ENCODE data around the gene UBASH3A.

The UBASH3A gene, protein sequence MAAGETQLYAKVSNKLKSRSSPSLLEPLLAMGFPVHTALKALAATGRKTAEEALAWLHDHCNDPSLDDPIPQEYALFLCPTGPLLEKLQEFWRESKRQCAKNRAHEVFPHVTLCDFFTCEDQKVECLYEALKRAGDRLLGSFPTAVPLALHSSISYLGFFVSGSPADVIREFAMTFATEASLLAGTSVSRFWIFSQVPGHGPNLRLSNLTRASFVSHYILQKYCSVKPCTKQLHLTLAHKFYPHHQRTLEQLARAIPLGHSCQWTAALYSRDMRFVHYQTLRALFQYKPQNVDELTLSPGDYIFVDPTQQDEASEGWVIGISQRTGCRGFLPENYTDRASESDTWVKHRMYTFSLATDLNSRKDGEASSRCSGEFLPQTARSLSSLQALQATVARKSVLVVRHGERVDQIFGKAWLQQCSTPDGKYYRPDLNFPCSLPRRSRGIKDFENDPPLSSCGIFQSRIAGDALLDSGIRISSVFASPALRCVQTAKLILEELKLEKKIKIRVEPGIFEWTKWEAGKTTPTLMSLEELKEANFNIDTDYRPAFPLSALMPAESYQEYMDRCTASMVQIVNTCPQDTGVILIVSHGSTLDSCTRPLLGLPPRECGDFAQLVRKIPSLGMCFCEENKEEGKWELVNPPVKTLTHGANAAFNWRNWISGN

DNA sequence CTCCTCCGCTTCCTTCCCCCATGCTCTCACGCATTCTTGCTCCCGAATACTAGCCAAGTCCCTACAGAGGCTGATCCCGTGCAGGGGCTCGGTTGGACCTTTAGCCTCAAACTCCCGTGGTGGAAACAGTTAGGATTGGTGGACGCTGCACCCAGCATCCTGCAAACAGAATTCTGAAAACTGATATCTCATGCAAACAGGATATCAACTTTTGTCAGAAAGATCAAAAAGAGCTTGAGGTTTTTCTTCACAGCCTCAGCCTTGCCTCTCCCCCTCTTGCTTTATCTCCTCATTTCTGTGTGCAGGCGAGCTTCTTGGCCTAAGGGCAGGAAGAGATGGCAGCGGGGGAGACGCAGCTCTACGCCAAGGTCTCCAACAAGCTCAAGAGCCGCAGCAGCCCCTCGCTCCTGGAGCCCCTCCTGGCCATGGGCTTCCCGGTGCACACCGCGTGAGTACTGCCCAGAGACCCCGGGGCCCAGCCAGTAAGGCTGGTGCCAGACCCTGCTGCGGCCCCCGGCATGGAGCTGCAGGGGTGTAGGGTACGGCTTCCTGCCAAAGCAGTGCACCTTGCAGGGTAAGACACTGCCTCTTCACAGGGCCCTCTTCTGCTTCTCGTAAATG, at the start of gene UBASH3A:
Gene UBASH3A (plus strand): TSS at position 292 of the 621 bp plus-strand sequence. CDS start 44 bp downstream, at position 336.
- DNase-seq, result no peak

DNA sequence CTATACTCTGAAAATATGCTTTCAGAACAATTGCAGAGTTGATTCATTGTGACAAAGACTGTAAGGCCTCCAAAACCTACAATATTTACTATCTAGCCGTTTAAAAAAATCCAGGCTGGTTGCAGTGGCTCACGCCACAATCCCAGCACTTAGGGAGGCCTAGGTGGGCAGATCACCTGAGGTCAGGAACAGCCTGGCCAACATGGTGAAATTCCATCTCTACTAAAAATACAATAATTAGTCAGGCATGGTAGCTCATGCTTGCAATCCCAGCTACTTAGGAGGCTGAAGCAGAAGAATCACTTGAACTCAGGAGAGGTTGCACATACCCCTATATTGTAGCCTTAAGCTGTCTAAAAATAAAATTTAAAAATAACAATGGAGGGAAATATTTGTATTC, 47.7 kb upstream of the UBASH3A start:
- DNase-seq, result no peak

DNA sequence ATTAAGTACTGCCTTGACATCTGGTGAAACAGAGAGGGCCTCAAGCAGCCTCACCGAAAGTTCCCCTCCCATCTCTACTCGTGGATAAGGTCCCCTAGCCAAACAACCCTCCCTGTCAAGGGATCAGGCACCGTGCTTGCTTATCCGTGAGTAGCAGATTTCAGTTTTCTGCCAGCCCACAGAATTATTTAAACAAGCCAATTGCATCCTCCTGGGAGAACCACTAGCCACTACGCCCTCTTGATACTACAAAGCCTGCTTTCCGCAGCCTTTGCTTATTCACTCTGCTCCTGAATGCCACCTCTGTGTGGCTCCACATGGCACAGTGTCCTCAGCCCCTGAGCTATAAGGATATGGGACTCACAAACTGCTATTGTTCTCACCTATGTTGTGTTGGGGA, 47.1 kb upstream of the UBASH3A start:
- no peak for DNase-seq

DNA sequence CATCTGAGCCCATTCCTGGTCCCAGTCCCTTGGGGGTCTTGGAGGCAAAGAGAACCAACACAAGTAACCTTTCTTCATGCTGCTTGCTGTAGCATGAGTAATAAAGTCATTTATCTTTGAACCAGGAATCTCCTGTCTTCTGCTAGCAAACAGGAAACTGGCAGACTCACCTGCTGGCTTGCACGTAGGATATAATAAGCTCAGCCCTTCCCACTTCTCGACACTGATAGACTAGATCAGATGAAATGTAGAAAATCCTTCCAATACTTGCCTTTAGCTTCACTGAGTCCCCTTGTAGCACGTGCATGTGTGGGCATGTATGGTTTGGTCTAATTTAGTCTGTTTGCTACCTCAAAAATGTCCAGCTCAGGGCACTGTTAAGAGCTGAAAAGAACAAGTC, 46.4 kb upstream of the UBASH3A start:
- no peak for DNase-seq

DNA sequence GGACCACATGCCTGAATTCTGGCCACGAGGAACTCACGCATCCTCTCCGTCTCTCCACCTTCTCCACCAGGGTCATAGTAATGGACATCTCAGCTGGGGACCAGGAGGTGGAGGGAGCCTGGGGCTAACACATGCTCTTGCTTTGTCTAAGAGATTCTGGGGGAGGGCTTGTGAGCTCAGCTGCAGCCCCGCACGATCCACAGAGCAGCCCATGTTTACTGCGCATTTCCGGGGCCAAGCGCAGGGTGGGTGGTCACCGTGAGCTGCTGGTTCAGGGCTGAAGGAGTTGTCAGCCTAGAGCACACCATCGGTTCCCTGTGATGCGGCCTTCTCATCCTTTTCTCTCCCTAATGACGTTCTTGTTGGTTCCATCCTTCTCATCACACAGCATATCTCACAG, 45.4 kb upstream of the UBASH3A start:
- DNase-seq, result no peak

DNA sequence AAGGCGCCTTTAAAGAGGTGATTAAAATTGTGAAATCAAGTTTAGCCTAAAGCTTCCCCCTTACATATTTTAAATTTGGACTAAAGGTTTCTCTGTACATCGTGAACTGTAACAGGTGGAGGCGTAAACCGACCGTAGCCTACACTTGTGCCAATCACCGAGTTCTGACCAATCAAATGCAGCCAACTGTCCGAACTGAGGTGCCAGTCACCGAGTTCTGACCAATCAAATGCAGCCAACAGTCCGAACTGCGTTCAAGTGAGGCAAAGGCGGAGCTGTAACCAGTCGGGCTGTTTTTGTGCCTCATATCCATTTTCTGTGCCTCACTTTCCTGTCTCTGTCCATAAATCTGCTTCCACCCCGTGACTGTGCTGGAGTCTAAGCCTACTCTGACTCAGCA, 44.8 kb upstream of the UBASH3A start:
- DNase-seq, result no peak

DNA sequence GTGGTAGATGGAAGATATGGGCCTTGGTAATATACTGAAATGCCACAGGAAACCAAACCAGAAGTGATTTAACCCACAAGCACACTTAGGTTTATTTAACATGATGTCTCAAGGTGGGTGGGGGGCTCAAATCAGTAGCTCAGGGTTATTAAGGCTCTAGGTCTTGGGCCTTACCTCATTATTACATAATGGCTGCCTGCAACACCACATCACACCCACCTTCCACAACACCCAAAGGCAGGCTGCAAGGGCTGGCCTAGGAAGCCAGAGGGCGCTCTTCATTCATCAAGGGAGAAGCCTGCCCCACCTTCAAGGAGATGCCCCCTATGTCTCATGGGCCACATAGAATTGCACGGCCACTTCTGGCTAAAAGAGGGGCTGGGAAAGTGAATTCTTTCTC, 43.4 kb upstream of the UBASH3A start:
- peak in 2 of 3 donors; percentile 14 to 17 for DNase-seq

DNA sequence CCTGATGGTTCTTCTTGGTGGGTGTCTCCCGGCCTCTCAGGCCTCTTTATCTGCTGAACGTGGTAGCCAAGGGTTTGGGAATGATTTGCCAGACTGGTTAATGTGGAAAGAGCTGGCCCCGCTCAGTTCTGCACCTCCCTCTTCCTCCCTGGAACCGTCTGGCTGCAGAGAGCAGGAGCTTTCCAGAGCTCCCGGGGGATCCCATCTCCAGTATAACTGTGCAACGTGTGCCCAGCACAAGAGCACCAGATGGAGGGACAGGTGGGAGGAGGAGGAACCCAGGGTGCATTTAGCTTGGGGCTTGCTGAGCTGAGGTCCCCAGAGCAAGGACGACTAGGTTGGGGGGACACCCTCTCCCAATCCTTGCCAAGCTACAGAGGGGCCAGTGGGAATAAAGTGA, 42.4 kb upstream of the UBASH3A start:
- no peak for DNase-seq

DNA sequence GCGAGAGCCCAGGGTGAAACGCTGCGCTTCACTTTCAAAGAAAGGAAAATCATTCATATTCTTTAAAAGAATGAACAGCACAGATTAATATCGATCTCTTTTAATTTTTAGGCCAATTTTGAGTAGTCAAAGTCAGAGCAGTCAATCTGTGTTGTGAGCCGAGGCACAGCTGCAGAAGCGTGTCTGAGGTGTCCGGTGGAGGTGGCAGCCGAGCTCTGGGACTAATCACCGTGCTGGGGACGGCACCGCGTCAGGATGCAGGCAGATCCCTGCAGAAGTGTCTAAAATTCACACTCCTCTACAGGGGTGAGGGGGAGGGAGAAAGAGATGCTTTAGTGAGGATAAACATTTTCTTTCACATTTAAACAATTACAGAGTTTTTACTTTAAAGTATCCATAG, 41.5 kb upstream of the UBASH3A start:
- DNase-seq, result no peak

DNA sequence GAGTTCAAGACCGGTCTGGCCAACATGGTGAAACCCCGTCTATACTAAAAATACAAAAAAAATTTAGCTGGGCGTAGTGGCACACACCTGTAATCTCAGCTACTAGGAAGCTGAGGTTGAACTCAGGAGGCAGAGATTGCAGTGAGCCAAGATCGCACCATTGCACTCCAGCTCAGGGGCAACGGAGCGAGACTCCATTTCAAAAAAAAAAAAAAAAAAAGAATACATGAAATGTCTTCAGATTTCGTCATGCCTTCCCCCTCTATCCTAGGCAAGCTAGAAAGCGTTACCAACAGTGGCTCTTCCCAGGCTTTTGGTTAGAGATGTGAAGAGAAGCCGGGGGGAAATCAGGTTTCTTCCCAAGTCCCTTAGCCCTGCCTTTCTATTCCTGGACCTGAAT, 41.0 kb upstream of the UBASH3A start:
- no peak for DNase-seq

DNA sequence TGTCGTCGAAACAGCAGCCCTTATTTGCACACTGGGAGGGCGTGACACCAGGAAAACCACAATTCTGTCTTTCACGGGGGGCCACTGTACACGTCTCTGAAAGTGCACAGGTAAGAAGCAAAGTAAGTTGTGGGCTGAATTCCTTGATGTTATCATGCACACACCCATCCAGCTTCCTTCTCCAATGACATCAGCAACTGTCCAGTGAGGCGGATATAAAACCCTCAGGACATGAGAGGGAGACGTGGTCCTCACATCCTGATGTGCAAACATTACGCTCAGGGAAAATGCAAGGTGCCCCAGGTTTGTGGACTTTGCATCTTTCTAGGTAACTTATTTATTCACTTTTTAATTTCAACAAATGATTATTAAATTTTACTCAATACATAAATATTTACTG, 40.4 kb upstream of the UBASH3A start:
- DNase-seq, result no peak

DNA sequence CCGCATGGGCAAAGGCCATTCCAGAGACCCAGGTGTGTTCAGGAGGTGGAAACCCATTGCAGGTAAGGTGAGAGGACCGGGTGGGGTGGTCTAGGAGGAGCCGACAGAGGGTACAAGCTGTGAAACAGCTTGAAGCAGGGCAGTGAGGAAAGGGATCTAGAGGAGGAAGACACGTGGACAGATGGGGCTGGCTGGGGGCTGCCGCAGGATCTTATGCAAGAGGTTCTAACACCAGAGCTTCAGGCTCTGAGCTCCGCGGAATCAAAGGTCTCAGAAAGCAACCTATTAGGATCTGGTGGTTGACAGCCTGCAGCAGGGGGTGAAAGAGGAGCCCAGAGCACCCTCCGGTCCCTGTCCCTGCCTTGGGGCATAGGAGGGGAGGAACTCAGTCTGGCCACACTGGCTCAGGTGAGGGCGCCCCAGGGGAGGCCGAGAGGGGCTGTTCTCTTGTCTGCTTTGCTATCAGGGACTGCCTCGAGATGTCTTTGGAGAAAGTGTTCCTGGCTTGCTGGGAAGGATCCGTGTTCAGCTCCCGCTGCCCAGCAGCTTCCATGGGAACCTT, 39.3 kb upstream of the UBASH3A start:
- peak in 1 of 3 donors; percentile 19 for DNase-seq

DNA sequence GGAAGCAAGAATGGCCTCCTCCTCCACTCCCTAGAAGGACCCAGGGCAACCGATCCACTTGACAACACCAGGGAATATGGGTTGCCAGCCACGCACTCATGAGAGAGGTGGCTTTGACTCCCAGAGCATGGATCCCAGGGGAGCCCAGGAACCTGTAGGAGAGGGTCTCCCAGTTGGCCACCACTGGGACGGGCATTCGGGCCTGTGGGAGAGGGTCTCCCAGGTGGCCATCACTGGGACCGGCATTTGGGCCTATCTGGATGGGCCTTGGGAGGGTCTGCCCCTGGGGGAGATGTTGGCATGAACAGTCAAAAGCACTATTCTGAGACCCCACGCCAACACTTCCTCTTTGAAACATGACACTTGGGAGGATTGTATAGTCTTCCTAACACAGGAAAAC, 37.9 kb upstream of the UBASH3A start:
- no peak for DNase-seq

DNA sequence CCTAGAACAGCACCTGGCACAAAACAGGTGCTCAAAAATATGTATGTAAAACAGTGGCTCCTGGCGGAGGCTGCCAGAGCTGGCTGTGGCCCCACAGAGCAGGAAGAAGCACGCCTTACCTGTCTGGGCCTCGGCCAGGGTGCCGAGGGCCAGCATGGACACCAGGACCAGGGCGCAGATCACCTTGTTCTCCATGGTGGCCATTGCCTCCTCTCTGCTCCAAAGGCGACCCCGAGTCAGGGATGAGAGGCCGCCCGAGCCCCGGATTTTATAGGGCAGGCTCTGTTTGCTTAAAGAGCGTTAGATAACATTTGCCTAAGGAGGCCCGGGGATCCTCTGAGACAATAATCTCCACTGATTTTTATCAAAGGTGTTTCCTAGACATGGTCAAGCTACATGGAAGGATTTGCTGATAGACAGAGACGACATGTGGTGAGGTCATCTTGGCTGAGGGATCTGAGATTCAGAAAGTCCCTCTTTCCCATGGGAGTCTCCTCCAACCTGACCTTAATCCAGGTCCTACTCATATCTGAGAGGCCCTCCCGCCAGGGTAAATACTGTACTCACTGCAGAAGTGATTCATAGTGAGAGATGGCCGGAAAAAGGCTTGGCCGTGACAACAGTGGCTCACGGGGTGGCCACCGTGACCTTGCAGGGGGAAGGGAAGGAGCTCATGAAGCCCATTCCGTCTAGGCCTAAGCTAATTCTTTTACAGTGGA, 37.3 kb upstream of the UBASH3A start, which contains the start of gene TFF1:
Gene TFF1 (minus strand): TSS at position 244 of the 719 bp plus-strand sequence. CDS start 40 bp downstream, at position 204.
- DNase-seq, result no peak

DNA sequence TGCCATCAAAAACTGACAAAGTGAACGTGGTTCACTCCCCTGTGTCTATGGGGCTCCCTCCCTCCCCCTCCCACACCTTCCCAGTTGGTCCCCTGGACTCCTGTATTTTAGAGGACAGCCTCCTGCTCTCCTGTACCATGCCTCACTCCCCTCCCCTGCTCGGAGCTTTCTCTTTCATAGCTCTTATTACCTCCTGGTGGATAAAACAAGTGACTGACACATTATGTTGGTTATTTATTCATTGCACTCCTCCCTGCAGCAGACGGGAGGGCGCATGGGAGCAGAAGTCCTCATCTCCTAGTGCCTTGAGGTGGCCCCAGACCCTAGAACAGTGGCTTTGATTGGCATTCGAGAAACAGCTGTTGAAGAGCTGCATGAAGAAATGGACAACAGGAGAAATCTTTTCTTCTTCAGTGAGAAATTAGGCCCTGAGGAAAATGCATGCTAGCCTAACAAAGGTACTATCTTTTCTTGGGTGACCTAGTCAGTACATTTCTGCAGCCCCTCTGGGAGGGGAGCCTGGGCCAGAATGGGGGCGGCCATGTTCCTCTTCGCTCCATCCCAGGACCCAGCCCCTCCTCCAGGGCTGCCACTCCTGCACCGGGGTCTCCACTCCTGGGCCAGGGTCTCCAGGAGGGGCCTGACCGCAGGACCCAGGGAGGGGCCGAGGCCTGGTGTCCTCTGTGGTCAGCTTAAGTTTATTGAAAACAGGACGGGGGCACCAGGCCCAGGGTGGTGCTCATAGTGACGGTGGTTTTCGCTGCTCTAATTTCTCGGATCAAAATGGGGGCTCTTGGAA, 36.1 kb upstream of the UBASH3A start:
- DNase-seq, result no peak

DNA sequence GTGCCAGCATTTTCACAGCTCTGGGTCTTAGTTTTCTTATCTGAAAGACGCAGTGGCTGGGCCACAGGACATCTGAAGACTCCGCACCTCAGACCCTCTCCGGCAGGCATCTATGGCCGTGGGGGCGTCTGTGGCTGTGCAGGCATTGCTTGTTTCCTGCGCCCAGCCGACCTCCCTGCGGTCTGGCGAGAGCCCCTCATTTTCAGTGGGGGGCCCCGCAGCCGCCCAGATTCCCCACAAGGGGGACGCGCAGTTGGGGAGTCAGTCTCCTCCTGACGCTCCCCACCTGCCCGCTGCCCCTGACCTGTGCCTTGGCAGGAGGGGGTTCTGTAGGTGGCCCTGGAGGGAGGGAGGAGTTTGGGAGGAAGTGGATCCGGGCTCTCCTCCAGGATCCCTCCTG, 33.9 kb upstream of the UBASH3A start:
- DNase-seq, result no peak

DNA sequence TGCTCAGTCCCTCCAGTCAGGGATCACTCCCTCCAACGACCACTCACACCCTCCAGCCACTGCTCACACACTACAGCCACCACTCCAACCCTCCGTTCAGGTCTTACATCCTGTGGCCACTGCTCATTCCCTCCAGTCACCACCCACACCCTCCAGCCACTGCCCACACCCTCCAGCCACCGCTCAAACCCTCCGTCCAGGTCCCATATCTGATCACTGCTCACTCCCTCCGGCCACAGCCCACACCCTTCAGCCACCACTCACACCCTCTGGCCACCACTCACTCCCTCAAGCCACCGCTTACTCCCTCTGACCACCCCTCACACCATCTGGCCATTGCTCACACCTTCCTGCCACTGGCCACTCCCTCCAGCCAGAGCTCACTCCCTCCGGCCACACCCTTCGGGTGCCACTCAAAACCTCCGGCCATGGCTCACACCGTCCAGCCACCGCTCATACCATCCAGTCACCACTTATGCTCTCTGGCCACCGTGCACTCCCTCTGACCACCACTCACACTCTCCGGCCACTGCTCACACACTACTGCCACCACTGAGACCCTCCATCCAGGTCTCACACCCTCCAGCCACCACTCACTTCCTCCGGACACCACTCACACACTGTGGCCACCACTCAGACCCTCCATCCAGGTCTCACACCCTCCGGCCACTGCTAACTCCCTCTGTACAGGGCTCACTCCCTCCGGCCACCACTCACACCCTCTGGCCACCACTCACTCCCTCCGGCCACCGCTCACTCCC, 32.6 kb upstream of the UBASH3A start:
- DNase-seq, result no peak

DNA sequence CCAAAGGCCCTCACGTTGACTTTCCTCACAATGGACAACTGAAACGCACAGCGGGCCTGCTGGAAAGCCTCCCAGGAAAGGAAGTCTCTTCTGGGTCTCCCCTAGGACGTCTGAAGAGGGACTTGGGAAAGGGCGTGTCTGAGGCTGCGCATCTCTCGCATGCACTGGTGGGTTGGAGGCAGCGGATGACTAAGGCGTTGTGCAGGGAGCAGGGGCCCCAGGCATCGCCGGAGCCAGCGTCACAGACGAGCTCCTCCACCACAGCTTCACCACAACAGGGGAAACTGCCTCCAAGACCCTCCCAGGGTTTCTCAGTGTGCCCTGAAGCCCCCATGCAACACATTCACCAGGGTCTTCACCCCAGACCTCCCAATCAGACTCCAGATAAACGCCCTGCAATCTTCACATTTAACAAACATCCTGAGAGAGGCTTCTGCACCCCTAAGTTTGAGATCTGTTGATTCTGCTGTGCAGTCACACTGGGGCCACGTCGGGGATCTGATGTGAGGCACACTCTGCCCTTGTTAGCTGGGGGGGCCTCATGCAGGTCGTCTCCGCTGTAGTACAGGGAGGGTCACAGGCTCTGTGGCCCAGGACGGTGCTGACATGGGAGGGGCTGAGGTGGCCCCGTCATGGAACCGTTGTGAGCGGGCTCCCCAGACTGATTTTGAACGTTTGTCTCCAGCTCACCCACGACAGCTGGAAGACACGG, 30.4 kb upstream of the UBASH3A start:
- DNase-seq, result no peak

DNA sequence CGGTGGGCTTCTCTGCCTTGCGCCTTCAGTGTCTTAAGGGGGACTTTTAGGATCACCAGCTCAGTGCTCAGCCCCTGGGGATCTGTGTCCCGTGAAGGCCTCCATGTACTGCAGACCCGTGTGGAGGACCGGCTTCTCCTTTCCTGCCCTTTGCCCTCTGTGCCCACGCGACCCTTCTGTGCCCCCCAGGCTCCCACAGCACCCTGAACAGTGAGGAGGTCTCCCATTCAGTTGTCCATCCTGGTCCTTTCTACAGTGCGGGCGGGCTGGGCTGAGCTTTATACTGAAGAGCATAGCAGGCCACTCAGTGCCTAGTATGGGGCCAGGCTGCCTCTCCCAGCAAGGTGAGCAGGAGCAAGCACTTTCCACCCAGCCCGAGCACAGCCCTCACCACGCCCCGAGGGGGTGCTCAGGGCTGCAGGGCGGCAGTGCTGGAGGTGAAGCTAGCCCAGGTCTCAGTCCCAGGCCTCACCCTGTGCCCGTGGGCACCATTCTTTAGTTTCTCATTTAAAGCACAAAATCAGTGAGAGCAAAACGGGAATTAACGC, 29.7 kb upstream of the UBASH3A start:
- no peak for DNase-seq

DNA sequence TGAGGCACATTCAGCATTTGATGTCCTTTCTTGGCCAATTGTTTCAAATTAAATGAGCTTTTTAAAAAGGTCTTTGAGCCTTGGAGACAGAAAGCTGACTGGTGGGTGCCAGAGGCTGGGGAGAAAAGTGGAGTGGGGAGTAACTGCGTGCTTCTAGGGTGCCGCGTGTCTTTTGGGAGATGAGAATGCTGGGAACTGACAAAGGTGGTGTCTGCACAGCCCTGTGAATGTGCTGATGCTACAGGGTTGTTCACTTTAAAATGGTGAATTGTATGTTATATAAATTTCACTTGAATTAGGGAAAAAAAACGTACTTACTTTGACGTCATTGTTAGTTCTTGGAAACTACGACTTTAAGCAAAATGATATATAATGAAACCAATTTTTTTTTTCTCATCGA, 29.2 kb upstream of the UBASH3A start:
- DNase-seq, result no peak
